ENCODE results near the gene SLIT3.

The SLIT3 gene

DNA sequence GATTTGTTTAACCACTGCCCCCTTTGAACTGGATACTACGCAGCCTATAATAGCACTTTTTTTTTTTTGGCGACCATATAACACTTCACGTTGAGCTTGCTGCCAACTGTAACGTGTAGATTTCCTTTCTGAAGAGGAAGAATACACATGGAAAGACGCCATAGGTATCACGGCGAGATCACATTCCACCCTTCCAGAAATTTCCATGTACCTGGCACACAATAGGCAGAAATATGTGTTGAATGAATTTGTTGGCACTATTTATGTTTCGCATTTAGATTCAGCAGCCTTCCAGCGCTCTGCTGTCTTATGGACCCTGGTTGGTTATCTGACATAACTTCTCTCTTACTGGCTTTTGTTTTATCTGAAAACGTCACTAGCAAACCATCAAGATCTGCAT is 250.3 kb downstream of the SLIT3 start:
- TF ChIP-seq, protein P1, sequence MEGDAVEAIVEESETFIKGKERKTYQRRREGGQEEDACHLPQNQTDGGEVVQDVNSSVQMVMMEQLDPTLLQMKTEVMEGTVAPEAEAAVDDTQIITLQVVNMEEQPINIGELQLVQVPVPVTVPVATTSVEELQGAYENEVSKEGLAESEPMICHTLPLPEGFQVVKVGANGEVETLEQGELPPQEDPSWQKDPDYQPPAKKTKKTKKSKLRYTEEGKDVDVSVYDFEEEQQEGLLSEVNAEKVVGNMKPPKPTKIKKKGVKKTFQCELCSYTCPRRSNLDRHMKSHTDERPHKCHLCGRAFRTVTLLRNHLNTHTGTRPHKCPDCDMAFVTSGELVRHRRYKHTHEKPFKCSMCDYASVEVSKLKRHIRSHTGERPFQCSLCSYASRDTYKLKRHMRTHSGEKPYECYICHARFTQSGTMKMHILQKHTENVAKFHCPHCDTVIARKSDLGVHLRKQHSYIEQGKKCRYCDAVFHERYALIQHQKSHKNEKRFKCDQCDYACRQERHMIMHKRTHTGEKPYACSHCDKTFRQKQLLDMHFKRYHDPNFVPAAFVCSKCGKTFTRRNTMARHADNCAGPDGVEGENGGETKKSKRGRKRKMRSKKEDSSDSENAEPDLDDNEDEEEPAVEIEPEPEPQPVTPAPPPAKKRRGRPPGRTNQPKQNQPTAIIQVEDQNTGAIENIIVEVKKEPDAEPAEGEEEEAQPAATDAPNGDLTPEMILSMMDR (conservative IDR thresholded peaks at IDR 0.05; ENCODE audit: low read length) = no peak

DNA sequence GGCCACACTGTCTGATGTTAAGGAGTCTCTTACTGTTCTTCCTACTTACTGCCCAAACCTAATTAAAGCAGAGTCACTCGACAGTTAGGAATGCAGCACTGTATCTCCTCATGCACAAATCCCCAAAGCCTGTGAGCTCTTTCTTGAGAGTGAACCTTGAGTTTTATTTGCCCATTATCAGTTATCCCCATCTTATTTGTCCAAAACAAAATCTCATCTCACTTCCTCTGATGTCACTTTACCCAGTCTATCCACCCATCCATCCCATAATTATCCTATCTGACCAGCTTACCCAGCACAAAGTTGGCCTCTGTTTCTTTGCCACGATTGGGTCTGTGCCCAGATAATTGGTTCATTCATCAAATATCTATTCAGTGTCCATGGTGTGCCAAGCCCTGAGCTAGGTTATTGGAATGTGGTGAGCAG is 250.8 kb downstream of the SLIT3 start:
- TF ChIP-seq, protein P1 (conservative IDR thresholded peaks at IDR 0.05; ENCODE audit: low read length) = no peak

More for the DNA sequence above, 250.3 kb downstream of the SLIT3 start:
- no peak overlapping the region for H3K4me3 ChIP-seq (ENCODE audit: low read length)
- no peak for DNase-seq (ENCODE audit: low read depth)

DNA sequence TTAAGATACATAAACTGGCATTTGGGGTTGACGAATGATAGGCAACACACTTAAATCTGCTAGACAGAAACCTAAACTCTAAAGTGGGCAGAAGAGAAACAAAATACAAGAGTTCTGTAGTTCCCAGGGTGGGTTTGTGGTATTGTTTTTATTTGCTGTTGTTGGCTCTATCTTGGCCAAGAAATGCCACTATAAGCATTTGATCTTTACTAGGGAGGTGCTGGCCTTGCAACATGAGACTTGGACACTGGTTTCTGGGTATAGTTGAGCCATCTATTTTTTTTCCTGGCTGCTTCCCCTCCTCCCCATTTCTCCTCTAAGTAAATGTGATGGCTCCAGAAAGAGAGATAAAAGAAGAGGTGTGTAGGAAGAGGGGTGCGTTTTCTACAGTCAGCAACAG is 251.2 kb downstream of the SLIT3 start:
- no peak overlapping the region for H3K4me3 ChIP-seq (ENCODE audit: low read length)
- DNase-seq (ENCODE audit: low read depth) = no peak
- TF ChIP-seq, protein P1 (conservative IDR thresholded peaks at IDR 0.05; ENCODE audit: low read length) = no peak

More for the DNA sequence above, 250.8 kb downstream of the SLIT3 start:
- no peak overlapping the region for H3K4me3 ChIP-seq (ENCODE audit: low read length)
- peak; percentile 80 for DNase-seq (ENCODE audit: low read depth)

DNA sequence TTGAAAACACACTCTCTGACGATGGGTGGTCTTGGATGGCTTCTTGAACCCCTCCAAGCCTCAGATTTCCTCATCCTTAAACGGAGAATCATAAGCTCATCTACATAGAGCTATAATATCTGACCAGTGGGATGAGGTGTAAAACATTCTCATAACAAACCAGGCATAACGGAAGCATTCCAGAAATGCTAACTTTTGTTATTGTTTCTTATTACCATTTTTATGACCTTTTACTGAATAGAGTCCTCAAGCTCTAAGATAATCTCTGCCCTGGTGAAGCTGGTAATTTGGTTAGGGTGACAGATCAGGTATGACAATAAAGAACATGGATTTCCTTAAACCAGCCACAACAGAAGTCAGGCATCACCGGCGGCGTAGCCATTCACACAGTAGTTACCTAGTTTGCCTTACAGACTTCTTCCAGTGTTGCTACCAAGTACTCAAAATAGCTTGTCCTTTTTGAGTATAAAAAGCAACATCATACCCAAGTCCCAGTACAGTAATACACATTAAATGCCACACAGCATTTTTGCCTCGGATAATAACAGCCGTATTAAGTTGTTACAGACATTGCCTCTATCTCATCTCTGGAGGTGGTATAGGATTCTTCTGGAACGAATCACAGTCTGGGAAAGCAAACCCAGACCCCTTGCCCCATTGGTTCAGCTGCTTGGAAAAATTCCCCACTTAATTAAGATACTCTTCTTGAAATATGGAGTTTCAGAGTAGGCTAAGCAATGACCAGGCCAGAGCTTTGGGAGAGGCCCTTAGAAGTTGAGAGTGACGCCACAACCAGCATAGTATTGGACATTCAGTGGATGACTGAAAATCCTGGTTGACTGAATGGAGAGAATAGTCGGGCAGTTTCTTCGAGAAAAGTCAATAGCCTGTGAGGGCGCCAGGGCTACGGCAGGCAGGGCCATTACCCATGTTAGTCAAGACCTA is 252.5 kb downstream of the SLIT3 start:
- no peak overlapping the region for H3K4me3 ChIP-seq (ENCODE audit: low read length)
- TF ChIP-seq, protein P1 (conservative IDR thresholded peaks at IDR 0.05; ENCODE audit: low read length) = no peak
- peak; percentile 18 for DNase-seq (ENCODE audit: low read depth)

DNA sequence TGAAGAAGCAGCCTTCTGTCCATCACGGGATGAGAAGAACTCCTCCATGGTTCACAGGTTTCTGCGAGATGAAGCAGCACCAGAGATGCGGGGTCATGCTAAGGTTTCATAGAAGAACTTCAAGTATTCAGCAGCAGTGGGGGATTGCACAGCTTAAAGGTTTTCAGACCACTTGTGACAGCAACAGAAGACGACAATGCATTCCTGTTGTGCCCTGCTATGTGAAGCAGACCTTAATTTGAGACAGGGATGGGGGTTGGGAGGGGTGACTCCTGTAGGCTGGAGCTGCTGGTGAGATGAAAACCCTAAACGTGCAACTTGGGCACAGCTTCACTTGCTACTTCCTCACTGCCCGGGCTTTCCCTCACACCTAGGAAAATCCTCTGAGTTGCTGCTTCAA is 256.0 kb downstream of the SLIT3 start:
- peak; percentile 6 for DNase-seq (ENCODE audit: low read depth)
- TF ChIP-seq, protein P1 (conservative IDR thresholded peaks at IDR 0.05; ENCODE audit: low read length) = no peak
- no peak overlapping the region for H3K4me3 ChIP-seq (ENCODE audit: low read length)

DNA sequence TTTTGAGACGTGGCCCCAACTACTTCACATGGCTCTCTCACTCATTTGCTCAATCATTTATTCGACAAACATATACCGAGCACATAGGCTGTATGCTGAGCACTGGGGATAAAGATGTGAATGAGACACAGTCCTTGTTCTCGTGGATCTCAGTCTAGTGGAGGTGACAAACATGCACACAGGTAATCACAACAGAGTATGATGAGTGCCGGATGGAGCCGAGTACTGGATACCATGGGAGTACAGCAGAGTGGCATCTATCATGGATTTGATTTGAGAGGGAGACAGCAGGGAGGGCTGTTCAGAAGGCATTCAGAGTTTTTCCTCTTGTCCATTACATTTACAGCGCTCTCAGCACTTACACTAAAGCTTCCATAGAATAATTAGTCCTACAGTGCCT is 259.8 kb downstream of the SLIT3 start:
- H3K4me3 ChIP-seq (ENCODE audit: low read length) = no peak overlapping the region
- TF ChIP-seq, protein P1 (conservative IDR thresholded peaks at IDR 0.05; ENCODE audit: low read length) = no peak
- DNase-seq (ENCODE audit: low read depth) = no peak

DNA sequence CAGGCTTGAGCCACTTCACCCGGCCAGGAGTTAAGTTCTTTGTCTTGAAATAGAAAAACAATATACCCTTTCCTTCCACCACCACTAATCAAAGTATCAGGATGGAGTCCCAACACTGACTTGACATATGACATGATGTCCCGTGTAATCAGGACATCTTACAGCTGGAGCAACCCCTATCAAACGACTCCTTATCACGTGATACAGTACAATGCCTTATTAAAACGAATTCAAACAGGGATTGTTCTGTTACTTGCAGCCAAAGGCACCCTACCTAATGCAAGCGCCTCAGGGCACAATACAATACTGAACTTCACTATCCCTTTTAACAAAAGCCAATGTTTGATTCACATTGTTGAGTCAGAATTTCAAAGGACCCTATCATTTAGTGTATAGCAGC is 261.3 kb downstream of the SLIT3 start:
- H3K4me3 ChIP-seq (ENCODE audit: low read length) = no peak overlapping the region
- TF ChIP-seq, protein P1 (conservative IDR thresholded peaks at IDR 0.05; ENCODE audit: low read length) = no peak
- DNase-seq (ENCODE audit: low read depth) = no peak
